GM12873 (cell line): ENCODE results near the gene SLAMF9.

Experiments used
- TF ChIP-seq, protein P1 (sequence below): IDR thresholded peaks from 2 replicates; pipeline ENCODE4 v1.5.1; 2012; ENCODE audit warnings: low read depth, mild to moderate bottlenecking, moderate library complexity, low read length, control low read depth; ENCODE audit not compliant: insufficient read depth; ENCODE audit errors: missing control alignments

The SLAMF9 gene

DNA sequence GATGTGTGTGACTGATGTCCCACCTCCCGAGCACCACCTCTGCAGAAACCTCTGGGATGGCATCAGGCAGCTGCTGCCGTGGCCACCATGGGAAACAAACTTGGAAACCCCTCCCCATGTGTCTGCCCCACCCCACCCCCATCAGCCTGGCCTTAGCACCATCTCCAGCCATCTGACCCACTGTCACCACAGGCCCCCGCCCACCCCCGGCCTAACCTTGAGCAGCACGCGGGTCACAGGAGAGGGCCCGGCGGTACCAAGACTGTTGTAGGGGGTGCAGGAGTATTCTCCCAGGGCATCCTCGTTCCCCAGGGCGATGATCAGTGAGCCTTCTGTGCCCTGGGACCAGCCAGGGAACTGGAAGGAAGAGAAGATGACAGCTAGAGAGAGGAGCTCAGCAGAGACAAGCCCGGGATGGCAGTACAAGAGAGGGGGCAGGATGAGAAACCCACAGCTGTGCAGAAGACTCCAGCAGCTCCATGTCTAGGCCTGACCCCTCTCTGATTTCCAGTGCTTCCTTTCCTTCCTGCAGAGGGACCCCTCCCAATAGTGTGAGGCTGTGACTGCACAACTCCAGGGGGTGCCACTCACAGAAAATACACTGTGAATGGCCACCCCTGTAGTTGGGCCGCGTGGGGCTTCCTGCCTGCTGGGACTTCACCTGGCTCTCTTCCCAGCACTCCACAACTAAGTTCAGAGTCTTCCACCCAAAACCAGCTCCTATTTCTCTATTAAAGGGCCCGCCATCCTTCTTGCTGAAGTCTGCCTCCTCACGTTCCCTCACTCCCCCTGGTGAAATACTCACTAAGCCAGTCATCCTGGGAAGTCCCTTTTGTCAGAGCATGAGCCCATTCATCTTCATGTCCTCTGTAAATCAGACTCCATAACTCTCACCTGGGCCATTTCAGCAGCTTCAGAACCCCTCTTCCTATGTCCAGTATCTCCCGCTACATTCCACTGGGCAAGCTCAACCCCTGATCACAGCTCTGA is 21.4 kb downstream of the SLAMF9 start:
- TF ChIP-seq, protein P1, sequence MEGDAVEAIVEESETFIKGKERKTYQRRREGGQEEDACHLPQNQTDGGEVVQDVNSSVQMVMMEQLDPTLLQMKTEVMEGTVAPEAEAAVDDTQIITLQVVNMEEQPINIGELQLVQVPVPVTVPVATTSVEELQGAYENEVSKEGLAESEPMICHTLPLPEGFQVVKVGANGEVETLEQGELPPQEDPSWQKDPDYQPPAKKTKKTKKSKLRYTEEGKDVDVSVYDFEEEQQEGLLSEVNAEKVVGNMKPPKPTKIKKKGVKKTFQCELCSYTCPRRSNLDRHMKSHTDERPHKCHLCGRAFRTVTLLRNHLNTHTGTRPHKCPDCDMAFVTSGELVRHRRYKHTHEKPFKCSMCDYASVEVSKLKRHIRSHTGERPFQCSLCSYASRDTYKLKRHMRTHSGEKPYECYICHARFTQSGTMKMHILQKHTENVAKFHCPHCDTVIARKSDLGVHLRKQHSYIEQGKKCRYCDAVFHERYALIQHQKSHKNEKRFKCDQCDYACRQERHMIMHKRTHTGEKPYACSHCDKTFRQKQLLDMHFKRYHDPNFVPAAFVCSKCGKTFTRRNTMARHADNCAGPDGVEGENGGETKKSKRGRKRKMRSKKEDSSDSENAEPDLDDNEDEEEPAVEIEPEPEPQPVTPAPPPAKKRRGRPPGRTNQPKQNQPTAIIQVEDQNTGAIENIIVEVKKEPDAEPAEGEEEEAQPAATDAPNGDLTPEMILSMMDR: no peak

DNA sequence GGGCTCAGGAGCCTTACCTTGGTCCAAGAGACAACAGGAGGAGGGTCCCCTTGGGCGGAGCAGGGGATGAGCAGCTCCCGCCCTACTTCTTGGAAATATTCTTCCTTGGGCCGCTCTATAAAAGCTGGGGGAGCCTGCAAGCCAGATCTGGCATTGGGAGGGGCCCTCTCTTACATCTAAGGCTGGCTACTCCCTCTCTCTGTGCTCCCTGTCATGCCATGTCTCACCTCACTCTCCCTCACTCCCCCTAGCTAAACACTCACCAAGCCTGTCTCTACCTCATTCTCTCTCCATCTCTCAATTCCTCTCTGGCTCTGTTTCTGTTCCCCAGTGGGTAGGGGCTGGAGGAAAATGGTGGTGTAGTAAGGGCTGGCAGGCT is 22.3 kb downstream of the SLAMF9 start:
- TF ChIP-seq, protein P1: no peak

DNA sequence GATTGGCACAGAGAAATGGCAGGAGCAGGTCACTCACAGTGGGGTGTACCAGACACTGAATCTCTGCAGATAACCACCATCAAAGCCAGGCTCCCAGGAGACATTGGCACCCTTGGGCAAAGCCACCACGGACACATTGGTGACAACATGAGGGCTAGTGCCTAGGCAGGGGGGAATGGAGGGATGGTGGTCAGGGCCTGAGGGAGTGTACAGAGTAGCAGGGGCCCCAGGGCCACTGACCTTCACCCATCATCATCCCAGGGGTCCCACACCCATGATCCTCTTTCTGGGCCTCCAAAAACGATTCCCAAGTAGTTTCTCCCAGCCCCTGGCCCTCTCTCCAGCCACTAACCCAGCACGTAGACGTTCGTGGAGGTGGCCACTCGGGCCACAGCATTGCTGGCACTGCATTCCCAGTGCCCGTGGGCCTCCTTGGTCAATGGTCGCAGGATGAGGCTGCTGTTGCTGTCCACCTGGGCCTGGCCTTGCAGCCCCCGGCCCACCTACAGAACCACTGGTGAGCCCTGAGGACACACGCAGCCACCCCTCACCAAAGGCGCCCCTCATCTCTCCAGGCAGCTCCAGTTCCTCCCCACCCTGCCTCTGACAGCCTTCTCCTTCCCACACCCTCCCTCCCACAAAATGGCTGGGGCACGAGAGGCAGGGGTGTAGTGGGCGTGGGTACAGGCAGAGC is 22.8 kb downstream of the SLAMF9 start:
- TF ChIP-seq, protein P1: no peak

DNA sequence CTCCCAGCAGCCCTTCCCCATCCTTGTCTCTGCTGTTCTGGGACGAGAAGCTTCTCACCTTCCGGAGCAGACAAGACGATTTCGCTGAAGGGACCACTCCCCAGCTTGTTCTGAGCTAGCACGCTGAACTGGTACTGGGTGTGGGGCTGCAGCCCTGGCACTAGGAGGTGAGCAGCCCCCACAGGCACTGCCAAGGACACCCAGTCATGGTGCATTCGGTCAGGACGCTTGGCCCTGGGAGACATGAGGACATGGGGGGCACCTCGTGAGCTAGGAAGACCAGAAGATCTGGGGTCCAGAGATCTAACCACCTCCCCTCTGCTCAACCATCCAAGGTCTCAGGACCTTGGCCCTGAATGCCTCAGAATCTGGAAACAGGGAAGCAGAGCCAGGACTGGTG is 23.4 kb downstream of the SLAMF9 start:
- TF ChIP-seq, protein P1: no peak

DNA sequence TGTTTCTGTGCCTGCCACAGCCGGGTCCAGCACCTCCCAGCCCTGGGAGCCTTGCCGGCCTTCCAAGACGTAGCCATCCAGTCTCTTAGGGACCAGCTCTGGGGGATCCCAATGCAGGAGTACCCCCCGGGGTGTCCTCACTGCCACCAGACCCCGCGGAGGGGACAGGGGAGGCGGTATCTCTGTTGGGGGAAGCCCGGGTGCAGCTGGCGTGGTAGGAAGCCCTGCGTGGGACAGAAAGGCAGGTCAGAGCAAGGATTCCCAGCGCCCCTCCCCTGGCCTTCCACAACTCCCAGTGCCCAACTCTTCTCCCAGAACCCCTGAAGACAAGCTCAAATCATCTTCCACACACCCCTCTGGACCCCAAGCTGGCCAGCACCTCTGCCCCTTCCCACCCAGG is 23.8 kb downstream of the SLAMF9 start:
- TF ChIP-seq, protein P1: no peak

DNA sequence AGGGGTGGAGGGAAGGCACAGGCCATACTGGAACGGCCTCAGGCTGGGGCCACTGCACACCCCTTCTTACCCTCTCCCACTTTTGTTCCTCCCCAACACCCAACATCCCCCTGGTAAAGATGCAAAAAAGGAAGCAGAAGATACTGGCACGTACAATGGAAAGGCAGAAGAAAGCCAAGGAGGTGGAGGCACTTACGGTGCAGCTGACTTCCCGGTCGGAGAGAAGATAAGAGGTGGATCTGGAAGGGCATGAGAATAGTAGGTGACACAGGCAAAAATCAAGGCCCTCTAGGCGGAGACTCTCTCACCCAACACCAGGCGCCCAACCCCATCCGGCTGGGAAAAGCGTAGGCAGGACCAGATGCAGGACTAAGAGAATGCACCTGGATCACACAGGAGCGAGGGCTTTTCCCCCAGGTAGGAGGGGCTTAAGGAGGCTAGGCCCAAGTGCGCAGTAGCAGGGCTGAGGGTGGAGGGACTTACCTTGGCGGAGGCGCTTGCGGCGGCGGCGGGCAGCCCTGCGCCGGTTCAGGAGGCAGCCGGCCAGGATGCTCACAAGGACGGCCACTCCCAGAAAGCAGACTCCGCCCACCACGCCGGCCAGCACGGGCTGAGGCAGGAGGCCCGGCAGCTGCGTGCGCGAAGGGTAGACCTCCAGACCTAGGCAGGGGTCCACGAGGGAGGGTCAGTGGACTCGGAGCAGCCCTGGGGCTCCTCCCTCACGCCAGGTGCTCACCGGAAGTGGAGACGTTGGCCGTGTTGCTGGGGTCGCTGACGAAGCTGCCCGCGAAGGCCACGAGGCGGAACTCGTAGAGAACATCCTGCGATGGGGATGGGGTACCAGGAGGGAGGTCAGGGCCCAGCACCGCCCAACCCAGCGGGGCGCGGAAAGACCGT is 24.6 kb downstream of the SLAMF9 start:
- TF ChIP-seq, protein P1: no peak
